Mesothelial cell of epicardium (in vitro differentiated cells): ENCODE data around the gene EMC9. TPM values are rescaled to one million over a fixed set of nuclear protein-coding genes. Genes with fewer than 3 reads are reported as not detected.

Experiments
- DNase-seq, 2 experiments: peaks; one replicate each; pipeline ENCODE4 v3.0.0; 2021; ENCODE audit warnings: low spot score in 2 of 2; ENCODE audit not compliant: unreplicated experiment in 2 of 2
- H3K27ac Mint-ChIP-seq: 2 replicates; pipeline ENCODE4 v1.8.0; 2021; ENCODE audit warnings: mixed read lengths
- H3K27me3 Mint-ChIP-seq: 2 replicates; pipeline ENCODE4 v1.8.0; 2021; ENCODE audit warnings: low read depth, mixed read lengths
- H3K36me3 Mint-ChIP-seq: 2 replicates; pipeline ENCODE4 v1.8.0; 2021; ENCODE audit warnings: mixed read lengths
- H3K4me1 Mint-ChIP-seq: 2 replicates; pipeline ENCODE4 v1.8.0; 2021; ENCODE audit warnings: mixed read lengths
- H3K4me3 Mint-ChIP-seq: 2 replicates; pipeline ENCODE4 v1.8.0; 2021; ENCODE audit warnings: mild to moderate bottlenecking, moderate library complexity, mixed read lengths
- H3K9me3 Mint-ChIP-seq: 2 replicates; pipeline ENCODE4 v1.8.0; 2021; ENCODE audit warnings: mixed read lengths
- CTCF ChIP-seq: fragments of 200-600 bp; sonication (generic); IDR thresholded peaks from one replicate; pipeline ENCODE4 v1.5.0; 2021; ENCODE audit warnings: antibody characterized with exemption; ENCODE audit not compliant: unreplicated experiment
- total RNA-seq: library from RNA; stranded (reverse); gene quantifications from 3 replicates; pipeline ENCODE4 v1.2.1, GENCODE V29; 2021

The EMC9 gene
- total RNA-seq, 1 donor from 2014 or later: 21.3 TPM

- TF ChIP-seq CTCF: no peak
- DNase-seq: no peak
- H3K9me3 Mint-ChIP-seq: no peaks in the 10 kb centered on the region
- peak overlapping the region; percentile 99 for H3K27ac Mint-ChIP-seq
- H3K4me1 Mint-ChIP-seq: peaks cover 41% of the 10 kb centered on the region
- H3K36me3 Mint-ChIP-seq: peaks cover 6% of the 10 kb centered on the region
- peak overlapping the region; percentile 99 for H3K4me3 Mint-ChIP-seq
- no peaks in the 10 kb centered on the region for H3K27me3 Mint-ChIP-seq
Observed at GRCh38 chr14:24145219-24145618, 3.8 kb upstream of the EMC9 start.

- no peak for DNase-seq
- Mint-ChIP-seq H3K27ac (no peak overlapping the region), H3K36me3 (peaks cover 3% of the 10 kb centered on the region), H3K4me1 (peaks cover 46% of the 10 kb centered on the region), H3K9me3 (no peaks in the 10 kb centered on the region), H3K4me3 (no peak overlapping the region), H3K27me3 (no peaks in the 10 kb centered on the region)
- TF ChIP-seq CTCF: no peak
Observed at GRCh38 chr14:24144451-24144850, 3.1 kb upstream of the EMC9 start.

- DNase-seq: no peak
- Mint-ChIP-seq H3K27ac (no peak overlapping the region), H3K4me3 (no peak overlapping the region), H3K9me3 (no peaks in the 10 kb centered on the region), H3K36me3 (peaks cover 4% of the 10 kb centered on the region), H3K27me3 (no peaks in the 10 kb centered on the region), H3K4me1 (peaks cover 47% of the 10 kb centered on the region)
- TF ChIP-seq CTCF: no peak
Observed at GRCh38 chr14:24143511-24143910, 2.1 kb upstream of the EMC9 start.

- no peaks in the 10 kb centered on the region for H3K9me3 Mint-ChIP-seq
- no peak for DNase-seq
- peak overlapping the region; percentile 93 for H3K4me3 Mint-ChIP-seq
- peak overlapping the region; percentile 66 for H3K27ac Mint-ChIP-seq
- peaks cover 10% of the 10 kb centered on the region for H3K36me3 Mint-ChIP-seq
- H3K27me3 Mint-ChIP-seq: no peaks in the 10 kb centered on the region
- peaks cover 46% of the 10 kb centered on the region for H3K4me1 Mint-ChIP-seq
- TF ChIP-seq CTCF: no peak
Observed at GRCh38 chr14:24139272-24139934, 2.0 kb downstream of the EMC9 start.

GRCh38 chr14:24138396-24139271, 2.8 kb downstream of the EMC9 start:
- Mint-ChIP-seq H3K36me3 (peaks cover 7% of the 10 kb centered on the region), H3K4me3 (peak overlapping the region; percentile 93), H3K27me3 (no peaks in the 10 kb centered on the region), H3K27ac (peak overlapping the region; percentile 66), H3K4me1 (peaks cover 46% of the 10 kb centered on the region), H3K9me3 (no peaks in the 10 kb centered on the region)
- TF ChIP-seq CTCF: no peak
- no peak for DNase-seq
